ENCODE data around the gene OGFOD3. TPM values are rescaled to one million over a fixed set of nuclear protein-coding genes. Genes with fewer than 3 reads are reported as not detected.
"Not testable (repeated sequence)": the region's sequence is repeated elsewhere in the genome, so short reads cannot be mapped to it uniquely, and the experiment has no call there.

Gene OGFOD3
- total RNA-seq, 4 donors from 2014 or later = 25.8 to 72.1 (median 27.7) TPM

- Histone ChIP-seq H3K36me3 (no peaks in the 10 kb centered on the region), H3K9me3 (no peaks in the 10 kb centered on the region), H3K4me3 (no peak overlapping the region), H3K27ac (no peak overlapping the region), H3K4me1 (peaks cover 11 to 17% of the 10 kb centered on the region in 2 donors), H3K27me3 (peaks cover 26 to 39% (median 28%) of the 10 kb centered on the region in 3 donors)
- in situ Hi-C loops (cut with MboI; ENCODE audit: low sequenced_read_pairs in 4 of 4) (loop anchor here in 1 of 4 donors (25.0 kb wide), 1 partner anchor 394 kb away; the partner anchor contains the start of gene TBCD), intact Hi-C loops (cut with DNase I; ENCODE audit: low total_unique reads) (no loop called here)
- DNase-seq (no peak), ATAC-seq (no peak)
- TF ChIP-seq POLR2A (IDR thresholded peaks at IDR 0.05) (no peak), CTCF (IDR thresholded peaks at IDR 0.05 in 4 of 5, conservative IDR thresholded peaks at IDR 0.05 in 1 of 5) (no peak)
These were observed 50.5 kb downstream of the OGFOD3 start for GRCh38 chr17:82367724-82368524.

- DNase-seq (no peak), ATAC-seq (no peak)
- Histone ChIP-seq H3K27ac (no peak overlapping the region), H3K4me1 (peaks cover 11 to 12% of the 10 kb centered on the region in 2 donors), H3K4me3 (no peak overlapping the region), H3K36me3 (no peaks in the 10 kb centered on the region), H3K9me3 (no peaks in the 10 kb centered on the region), H3K27me3 (peaks cover 19 to 29% (median 22%) of the 10 kb centered on the region in 3 donors)
- no peak for TF ChIP-seq CTCF (IDR thresholded peaks at IDR 0.05 in 4 of 5, conservative IDR thresholded peaks at IDR 0.05 in 1 of 5)
- TF ChIP-seq POLR2A (IDR thresholded peaks at IDR 0.05) = no peak
- in situ Hi-C loops (cut with MboI; ENCODE audit: low sequenced_read_pairs in 4 of 4) (loop anchor here in 1 of 4 donors (25.0 kb wide), 1 partner anchor 396 kb away; the partner anchor contains the start of gene TBCD), intact Hi-C loops (cut with DNase I; ENCODE audit: low total_unique reads) (no loop called here)
These were observed 51.6 kb downstream of the OGFOD3 start for GRCh38 chr17:82366749-82367148.

- TF ChIP-seq CTCF (IDR thresholded peaks at IDR 0.05 in 4 of 5, conservative IDR thresholded peaks at IDR 0.05 in 1 of 5) (no peak), POLR2A (IDR thresholded peaks at IDR 0.05) (no peak)
- intact Hi-C loops (cut with DNase I; ENCODE audit: low total_unique reads) (no loop called here), in situ Hi-C loops (cut with MboI; ENCODE audit: low sequenced_read_pairs in 4 of 4) (loop anchor here in 1 of 4 donors (25.0 kb wide), 1 partner anchor 397 kb away; the partner anchor contains the start of gene TBCD)
- Histone ChIP-seq H3K27ac (no peak overlapping the region), H3K4me3 (no peak overlapping the region), H3K27me3 (peaks cover 10 to 21% (median 16%) of the 10 kb centered on the region in 3 donors), H3K36me3 (no peaks in the 10 kb centered on the region), H3K9me3 (no peaks in the 10 kb centered on the region), H3K4me1 (peaks cover 5% of the 10 kb centered on the region in 2 donors)
- ATAC-seq = no peak
- no peak for DNase-seq
These were observed 52.6 kb downstream of the OGFOD3 start for GRCh38 chr17:82365606-82366295.

- Histone ChIP-seq H3K4me1 (no peaks in the 10 kb centered on the region), H3K36me3 (no peaks in the 10 kb centered on the region), H3K9me3 (no peaks in the 10 kb centered on the region), H3K27ac (no peak overlapping the region), H3K4me3 (no peak overlapping the region), H3K27me3 (peaks cover under 1 to 7% (median 4%) of the 10 kb centered on the region in 3 donors)
- DNase-seq (no peak), ATAC-seq (no peak)
- TF ChIP-seq CTCF (IDR thresholded peaks at IDR 0.05 in 4 of 5, conservative IDR thresholded peaks at IDR 0.05 in 1 of 5) = no peak
- TF ChIP-seq POLR2A (IDR thresholded peaks at IDR 0.05) = no peak
- intact Hi-C loops (cut with DNase I; ENCODE audit: low total_unique reads) (no loop called here), in situ Hi-C loops (cut with MboI; ENCODE audit: low sequenced_read_pairs in 4 of 4) (loop anchor here in 1 of 4 donors (25.0 kb wide), 1 partner anchor 400 kb away; the partner anchor contains the start of gene TBCD)
These were observed 56.3 kb downstream of the OGFOD3 start for GRCh38 chr17:82361885-82362633.

GRCh38 chr17:82359451-82360074 lies 58.8 kb downstream of the OGFOD3 start:
- H3K36me3 ChIP-seq; intact Hi-C loops (cut with DNase I; ENCODE audit: low total_unique reads); DNase-seq; H3K27ac ChIP-seq; H3K4me1 ChIP-seq; H3K4me3 ChIP-seq; ATAC-seq; H3K9me3 ChIP-seq: not testable (repeated sequence)
- in situ Hi-C loops (cut with MboI; ENCODE audit: low sequenced_read_pairs in 4 of 4) = loop anchor here (10.0 to 25.0 kb wide), 3 partner anchors 55 to 403 kb away; partner anchors contain the start of genes HEXD (in 1 of the 4), OGFOD3 (in 1 of the 4) and TBCD (in 1 of the 4)
- H3K27me3 ChIP-seq = peaks cover 10 to 30% (median 17%) of the 10 kb centered on the region in 3 donors

All from gastrocnemius medialis (tissue), 4 donors.